ENCODE results near the gene ZBTB46.

Gene ZBTB46

DNA sequence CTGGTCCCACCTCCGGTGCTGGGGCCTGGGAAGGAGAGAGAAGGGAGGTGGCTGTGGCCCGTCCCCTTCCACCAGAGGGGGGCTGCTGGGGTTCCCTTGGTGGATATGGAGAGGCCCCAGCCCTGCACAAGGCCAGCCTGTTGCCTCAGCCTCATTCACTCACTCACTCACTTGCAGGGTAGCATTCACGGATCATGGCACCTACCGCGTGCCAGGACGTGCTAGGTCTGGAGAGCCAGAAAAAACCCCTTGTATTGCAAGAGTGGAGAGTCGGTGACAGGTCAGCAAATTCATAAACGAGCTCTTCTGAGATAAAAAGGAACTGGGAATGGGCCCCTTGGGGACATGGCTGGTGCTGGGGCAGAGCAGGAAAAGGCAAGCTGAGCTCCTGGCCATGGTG lies 6.4 kb upstream of the ZBTB46 start:
- DNase-seq = no peak

DNA sequence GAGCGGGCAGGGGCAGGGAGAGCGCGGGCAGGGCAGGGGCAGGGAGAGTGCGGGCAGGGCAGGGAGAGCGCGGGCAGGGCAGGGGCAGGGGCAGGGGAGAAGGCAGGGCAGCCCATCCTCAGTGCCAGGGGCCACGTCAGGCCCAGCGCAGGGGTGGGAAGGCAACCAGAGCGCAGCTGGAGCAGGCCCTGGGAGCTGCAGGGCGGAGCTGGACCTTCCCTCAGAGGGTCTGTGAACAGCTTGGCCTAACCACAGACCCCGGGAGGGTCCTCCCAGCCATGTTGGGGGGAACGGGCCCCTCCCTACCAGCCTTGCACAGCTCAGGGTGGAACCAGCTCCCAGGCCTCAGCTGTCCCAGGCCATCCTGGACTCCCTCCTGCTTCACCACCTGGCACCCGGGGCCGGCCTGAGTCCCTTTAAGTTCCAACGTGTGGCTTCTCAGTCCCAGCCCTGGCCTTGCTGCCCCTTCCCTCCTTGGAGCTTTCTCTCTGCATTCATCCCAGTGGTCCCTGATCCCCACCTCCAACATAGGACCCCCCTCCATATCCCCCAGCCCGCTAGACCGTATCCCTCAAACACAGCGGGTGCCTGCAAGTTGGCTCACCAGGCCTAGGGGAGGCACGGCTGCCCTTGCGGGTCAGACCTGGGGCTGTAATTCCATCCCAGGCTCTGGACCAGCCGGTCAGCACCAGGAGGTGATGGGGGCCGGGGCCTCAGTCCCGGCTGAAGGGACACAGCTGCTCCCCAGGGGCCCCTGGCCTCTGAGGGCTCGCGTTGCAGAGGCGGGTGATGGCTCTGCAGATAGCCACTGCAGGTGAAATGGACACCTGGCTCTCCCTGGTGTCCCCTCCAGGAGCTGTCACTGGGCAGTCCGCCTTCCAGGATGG lies 5.6 kb upstream of the ZBTB46 start:
- no peak for DNase-seq

GRCh38 chr20:63835021-63835858 lies 4.2 kb upstream of the ZBTB46 start:
- peak; percentile 37 for DNase-seq

GRCh38 chr20:63834491-63834880 lies 3.4 kb upstream of the ZBTB46 start:
- no peak for DNase-seq

DNA sequence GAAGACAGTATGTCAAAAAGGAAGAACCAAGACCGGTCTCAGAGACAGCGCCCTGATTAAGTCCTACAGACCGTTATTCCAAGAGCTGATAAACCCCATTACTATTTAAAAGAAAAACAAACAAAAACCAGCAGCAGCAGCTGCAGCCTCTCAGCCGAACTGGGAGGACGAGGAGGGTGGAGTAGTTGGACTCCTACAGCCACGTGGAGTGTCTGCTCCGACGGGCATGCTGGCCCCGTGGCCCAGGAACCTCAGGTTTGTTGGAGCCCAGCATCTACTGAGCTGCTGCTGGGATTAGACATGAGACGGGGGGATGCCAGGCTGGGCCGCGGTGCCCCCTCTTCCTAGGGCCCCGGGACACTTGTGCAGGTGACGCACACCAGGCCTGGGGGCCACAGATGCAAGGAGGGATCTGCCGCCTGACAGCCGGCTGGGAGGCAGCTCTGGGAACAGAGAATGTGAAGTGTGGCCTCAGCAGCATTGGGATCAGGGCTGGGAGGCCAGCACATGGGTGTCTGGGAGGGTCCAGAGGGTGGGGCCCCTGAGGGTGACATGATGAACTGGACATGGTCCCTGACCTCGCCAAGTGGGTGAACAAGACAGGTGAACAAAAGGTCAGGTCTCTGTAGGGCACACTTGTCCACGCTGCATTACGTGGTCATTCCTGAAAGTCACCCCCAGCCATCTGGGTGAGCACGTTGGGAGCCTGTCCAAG lies 2.9 kb upstream of the ZBTB46 start:
- no peak for DNase-seq

GRCh38 chr20:63831993-63832686 lies 1.1 kb upstream of the ZBTB46 start:
- no peak for DNase-seq

GRCh38 chr20:63831646-63831992 lies 555 bp upstream of the ZBTB46 start:
- DNase-seq = no peak

DNA sequence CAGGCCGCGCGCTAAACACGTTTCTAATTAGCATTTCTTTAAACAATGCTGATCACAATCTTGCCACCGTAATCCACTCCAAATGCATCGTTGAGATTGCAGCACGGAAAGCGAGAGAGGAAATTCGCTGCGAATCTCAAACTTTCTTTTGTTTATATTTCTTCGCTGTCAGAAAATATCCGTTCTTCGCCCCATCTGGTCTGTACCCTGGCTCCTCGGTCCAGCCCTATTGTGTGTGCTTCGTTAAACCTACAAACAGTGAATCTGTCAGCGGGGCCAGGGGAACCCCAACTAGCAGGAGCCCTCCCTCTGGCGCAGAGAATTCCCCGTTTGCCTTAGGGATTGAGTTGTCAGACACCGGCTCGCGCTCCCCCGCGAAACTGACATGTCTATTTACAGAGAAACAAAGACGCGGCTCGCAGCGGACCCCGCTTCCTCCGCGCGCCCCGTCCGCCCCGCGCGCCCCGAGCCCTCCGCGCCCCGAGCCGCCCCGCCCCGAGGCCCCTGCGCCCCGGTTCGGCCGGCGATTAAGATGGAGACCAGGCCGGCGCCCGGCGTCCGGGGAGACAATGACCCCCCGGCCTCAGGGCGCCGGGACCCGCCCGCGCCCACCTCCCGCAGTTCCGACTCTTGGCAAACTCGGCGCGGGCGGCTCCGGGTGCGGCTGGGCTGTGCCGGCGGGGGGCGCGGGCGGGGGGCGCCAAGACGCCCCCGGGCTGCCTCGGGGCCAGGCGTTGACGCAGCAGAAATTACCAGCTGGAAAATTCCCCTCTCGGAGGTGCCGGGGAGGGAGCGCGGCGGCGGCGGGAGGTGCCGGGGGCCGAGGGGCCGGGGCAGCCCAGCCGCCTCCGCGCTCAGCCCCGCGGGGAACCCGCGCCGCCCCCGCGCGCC lies 874 bp downstream of the ZBTB46 start:
- no peak for DNase-seq

GRCh38 chr20:63829603-63829944 lies 1.5 kb downstream of the ZBTB46 start:
- no peak for DNase-seq

- no peak for DNase-seq
Observed at GRCh38 chr20:63828951-63829350, 2.1 kb downstream of the ZBTB46 start.

- DNase-seq = no peak
Observed at GRCh38 chr20:63828545-63828944, 2.5 kb downstream of the ZBTB46 start.

DNA sequence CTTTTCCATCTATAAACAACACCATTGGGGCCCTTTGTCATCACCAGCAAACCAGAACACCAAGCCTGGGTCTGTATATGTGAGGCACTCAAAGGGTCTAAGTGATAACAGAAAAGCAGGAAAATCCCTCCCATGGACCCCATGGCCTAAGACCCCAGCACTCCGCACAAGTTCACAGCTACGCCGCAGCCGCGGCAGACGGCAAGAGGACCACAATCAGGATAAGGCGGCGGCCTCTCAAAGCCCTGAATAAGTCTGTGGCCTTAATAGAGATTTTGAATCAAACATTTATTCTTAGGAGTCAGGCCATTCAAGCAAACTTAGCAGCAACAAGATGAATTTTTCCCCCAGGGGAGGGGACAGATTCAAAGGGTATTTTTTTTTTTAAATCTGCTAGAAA lies 2.9 kb downstream of the ZBTB46 start:
- DNase-seq = no peak

DNA sequence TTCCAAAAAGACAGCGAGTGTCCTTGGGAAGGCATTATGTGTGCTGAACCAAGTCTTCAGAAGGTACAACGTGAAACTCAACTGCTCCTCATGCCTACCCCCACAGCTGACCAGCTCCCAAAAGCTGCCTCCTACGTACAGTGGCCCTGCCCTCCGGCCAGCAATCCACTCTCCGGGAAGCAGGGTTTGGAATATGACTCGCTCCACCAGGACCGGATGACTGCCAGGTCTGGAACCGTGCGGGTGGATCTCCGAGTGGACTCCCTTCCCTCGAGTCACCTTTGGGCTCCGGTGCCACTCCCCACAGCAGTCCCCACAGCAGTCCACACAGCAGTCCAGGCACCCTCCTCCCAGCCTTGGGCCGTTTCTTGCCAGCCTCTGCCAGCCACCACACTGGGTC lies 4.3 kb downstream of the ZBTB46 start:
- DNase-seq = no peak

DNA sequence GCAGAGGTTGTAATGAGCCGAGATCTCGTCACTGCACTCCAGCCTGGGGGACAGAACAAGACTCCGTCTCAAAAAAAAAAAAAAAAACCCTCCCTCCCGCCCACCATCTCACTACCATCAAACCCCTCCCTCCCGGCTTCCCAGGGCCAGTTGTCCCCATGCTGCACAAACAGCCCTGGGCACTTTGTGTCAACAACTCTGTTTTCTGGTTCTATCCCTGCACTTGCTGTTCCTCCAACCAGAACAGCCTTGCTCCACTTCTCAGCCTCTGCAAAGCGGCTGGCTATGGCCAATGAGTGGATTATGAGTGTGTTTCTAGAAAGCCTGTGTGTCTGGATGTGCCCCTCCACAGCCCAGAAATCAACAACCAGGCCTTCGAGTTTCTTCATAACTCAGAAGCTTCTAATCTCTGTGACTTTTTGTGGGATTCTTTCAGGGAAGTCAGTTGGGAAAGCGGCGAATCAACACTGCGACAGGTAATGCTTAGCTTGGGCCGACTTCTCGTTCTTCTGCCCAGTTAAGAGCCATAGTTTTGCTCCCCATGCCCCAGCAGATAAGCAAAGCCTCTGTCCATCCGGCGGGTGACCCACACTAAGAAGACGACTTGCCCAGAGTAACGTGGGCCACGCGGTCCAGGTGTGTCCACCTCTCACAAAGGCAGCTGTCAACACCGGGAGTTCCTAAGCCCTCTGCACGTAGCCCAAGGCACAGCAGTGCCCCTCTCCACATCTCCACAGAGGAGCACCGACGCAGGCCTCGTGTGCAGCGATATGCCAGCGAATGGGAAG lies 5.5 kb downstream of the ZBTB46 start:
- no peak for DNase-seq

- DNase-seq = no peak
Observed at GRCh38 chr20:63823691-63824311, 7.3 kb downstream of the ZBTB46 start.

- no peak for DNase-seq
Observed at GRCh38 chr20:63822276-63822696, 8.8 kb downstream of the ZBTB46 start.

DNA sequence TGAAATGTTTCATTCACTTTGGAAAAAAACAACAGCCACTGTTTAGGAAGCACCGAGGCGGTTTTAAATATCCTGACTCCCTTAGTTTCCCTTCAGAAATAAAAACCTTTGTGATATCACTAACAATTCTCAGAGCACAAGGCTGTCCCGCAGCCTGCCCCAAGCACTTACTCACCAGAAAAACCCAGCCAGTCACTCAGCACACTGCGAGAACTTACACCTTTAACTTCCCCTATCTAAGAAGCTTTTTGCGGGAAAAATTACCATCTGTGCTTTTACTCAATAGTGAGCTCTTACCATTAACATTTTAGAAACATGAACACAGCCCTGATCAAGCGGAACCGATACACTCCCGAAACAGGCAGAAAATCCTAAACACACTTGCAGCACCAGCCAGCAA lies 9.3 kb downstream of the ZBTB46 start:
- DNase-seq = no peak

GRCh38 chr20:63819224-63819921 lies 11.7 kb downstream of the ZBTB46 start:
- DNase-seq = no peak

DNA sequence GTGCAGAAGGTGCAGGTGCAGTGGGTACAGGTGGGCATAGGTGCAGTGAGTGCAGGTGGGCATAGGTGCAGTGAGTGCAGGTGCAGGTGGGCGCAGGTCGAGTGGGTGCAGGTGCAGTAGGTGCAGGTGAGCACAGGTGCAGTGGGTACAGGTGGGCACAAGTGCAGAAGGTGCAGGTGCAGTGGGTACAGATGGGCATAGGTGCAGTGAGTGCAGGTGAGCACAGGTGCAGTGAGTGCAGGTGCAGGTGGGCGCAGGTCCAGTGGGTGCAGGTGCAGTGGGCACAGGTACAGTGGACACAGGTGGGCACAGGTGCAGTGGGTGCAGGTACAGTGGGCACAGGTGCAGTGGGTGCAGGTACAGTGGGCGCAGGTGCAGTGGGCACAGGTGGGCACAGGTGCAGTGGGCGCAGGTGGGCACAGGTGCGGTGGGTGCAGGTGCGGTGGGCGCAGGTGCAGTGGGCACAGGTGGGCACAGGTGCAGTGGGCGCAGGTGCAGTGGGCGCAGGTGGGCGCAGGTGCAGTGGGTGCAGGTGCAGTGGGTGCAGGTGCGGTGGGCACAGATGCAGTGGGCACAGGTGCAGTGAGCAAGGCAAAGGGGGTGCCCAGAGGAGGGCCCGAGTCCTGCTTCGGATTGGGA lies 15.3 kb downstream of the ZBTB46 start:
- DNase-seq = no peak
